WTC11 (cell line): Measurements from ENCODE around the gene STK25. TPM values are rescaled to one million over a fixed set of nuclear protein-coding genes. Genes with fewer than 3 reads are reported as not detected.

Source experiments
- ATAC-seq: fragments of 200-7000 bp; cut with Tn5 transposase; 2 replicates; pipeline ENCODE4 v1.10.0; 2021; ENCODE audit warnings: mild to moderate bottlenecking, moderate library complexity
- CTCF ChIA-PET: fragments of 300-600 bp; sonication (Branson Sonifier 250); formaldehyde crosslinking; loops from one replicate; lab custom pipeline; 2021; ENCODE audit warnings: antibody characterized with exemption; lab: Charles Lee
- POLR2A ChIA-PET: fragments of 350-600 bp; sonication (Branson Sonifier 250); formaldehyde crosslinking; loops from one replicate; lab custom pipeline; 2021; ENCODE audit warnings: antibody characterized with exemption; lab: Charles Lee
- DNase-seq: peaks from one replicate; pipeline ENCODE4 v3.0.0; 2021; ENCODE audit warnings: low spot score
- H3K27ac Mint-ChIP-seq: 2 replicates; pipeline ENCODE4 v1.8.0; 2021; ENCODE audit warnings: mixed read lengths
- H3K27me3 Mint-ChIP-seq: 2 replicates; pipeline ENCODE4 v1.8.0; 2021; ENCODE audit warnings: low read depth, mild to moderate bottlenecking, moderate library complexity, mixed read lengths
- H3K36me3 Mint-ChIP-seq: 2 replicates; pipeline ENCODE4 v1.8.0; 2021; ENCODE audit warnings: mixed read lengths
- H3K4me1 Mint-ChIP-seq: 2 replicates; pipeline ENCODE4 v1.8.0; 2022; ENCODE audit warnings: mixed read lengths
- H3K4me3 Mint-ChIP-seq: 2 replicates; pipeline ENCODE4 v1.8.0; 2021; ENCODE audit warnings: mild to moderate bottlenecking, moderate library complexity, mixed read lengths
- H3K9me3 Mint-ChIP-seq: 2 replicates; pipeline ENCODE4 v1.8.0; 2021; ENCODE audit warnings: mixed read lengths
- ATF2 ChIP-seq: sonication (generic); formaldehyde crosslinking; IDR thresholded peaks from 2 replicates; pipeline ENCODE4 v1.8.1; 2022; ENCODE audit warnings: low read depth, missing genetic modification reagents, borderline replicate concordance
- E2F1 ChIP-seq: sonication (generic); formaldehyde crosslinking; IDR thresholded peaks from 2 replicates; pipeline ENCODE4 v1.8.0; 2022; ENCODE audit warnings: mild to moderate bottlenecking, missing genetic modification reagents
- ESRRA ChIP-seq: sonication (generic); formaldehyde crosslinking; IDR thresholded peaks from 2 replicates; pipeline ENCODE4 v1.8.1; 2022; ENCODE audit warnings: mild to moderate bottlenecking, missing genetic modification reagents, borderline replicate concordance
- FOXK1 ChIP-seq: sonication (generic); formaldehyde crosslinking; IDR thresholded peaks from 2 replicates; pipeline ENCODE4 v1.8.0; 2022; ENCODE audit warnings: mild to moderate bottlenecking, moderate library complexity, missing genetic modification reagents
- FOXP1 ChIP-seq: sonication (generic); formaldehyde crosslinking; IDR thresholded peaks from 2 replicates; pipeline ENCODE4 v1.8.0; 2022; ENCODE audit warnings: missing genetic modification reagents, mild to moderate bottlenecking, moderate library complexity, borderline replicate concordance
- IRF2 ChIP-seq: sonication (generic); formaldehyde crosslinking; IDR thresholded peaks from 2 replicates; pipeline ENCODE4 v1.8.0; 2022; ENCODE audit warnings: low read depth, missing genetic modification reagents, borderline replicate concordance
- MXD4 ChIP-seq: fragments of 250-450 bp; sonication (Bioruptor Pico); IDR thresholded peaks from 2 replicates; pipeline ENCODE4 v1.8.0; 2021; ENCODE audit warnings: mild to moderate bottlenecking, moderate library complexity, borderline replicate concordance
- NFE2L1 ChIP-seq: sonication (generic); formaldehyde crosslinking; IDR thresholded peaks from 2 replicates; pipeline ENCODE4 v1.8.1; 2023; ENCODE audit warnings: missing genetic modification reagents
- NR2C2 ChIP-seq: sonication (generic); formaldehyde crosslinking; IDR thresholded peaks from 2 replicates; pipeline ENCODE4 v1.8.0; 2022; ENCODE audit warnings: mild to moderate bottlenecking, missing genetic modification reagents
- NR3C1 ChIP-seq: sonication (generic); formaldehyde crosslinking; conservative IDR thresholded peaks from 2 replicates; pipeline ENCODE4 v1.8.1; 2023; ENCODE audit warnings: low read depth, mild to moderate bottlenecking, missing genetic modification reagents
- OVOL2 ChIP-seq: fragments of 250-450 bp; sonication (Bioruptor Pico); IDR thresholded peaks from 2 replicates; pipeline ENCODE4 v1.9.0; 2021; ENCODE audit warnings: mild to moderate bottlenecking, borderline replicate concordance
- PREB ChIP-seq: sonication (generic); formaldehyde crosslinking; IDR thresholded peaks from 2 replicates; pipeline ENCODE4 v1.8.1; 2022; ENCODE audit warnings: mild to moderate bottlenecking, missing genetic modification reagents, moderate library complexity, borderline replicate concordance
- RORB ChIP-seq: fragments of 250-450 bp; sonication (Bioruptor Pico); IDR thresholded peaks from 2 replicates; pipeline ENCODE4 v1.9.0; 2021; ENCODE audit warnings: mild to moderate bottlenecking
- TCF7 ChIP-seq: sonication (generic); formaldehyde crosslinking; IDR thresholded peaks from 2 replicates; pipeline ENCODE4 v1.8.0; 2022; ENCODE audit warnings: mild to moderate bottlenecking, low read depth, missing genetic modification reagents, moderate library complexity
- TEAD1 ChIP-seq: sonication (generic); formaldehyde crosslinking; IDR thresholded peaks from 2 replicates; pipeline ENCODE4 v1.8.0; 2022; ENCODE audit warnings: mild to moderate bottlenecking, missing genetic modification reagents
- TP53 ChIP-seq: sonication (generic); formaldehyde crosslinking; IDR thresholded peaks from 2 replicates; pipeline ENCODE4 v1.8.1; 2023; ENCODE audit warnings: mild to moderate bottlenecking, missing genetic modification reagents
- ZNF138 ChIP-seq: sonication (generic); formaldehyde crosslinking; conservative IDR thresholded peaks from 2 replicates; pipeline ENCODE4 v1.8.1; 2022; ENCODE audit warnings: mild to moderate bottlenecking, moderate library complexity, missing genetic modification reagents
- ZNF232 ChIP-seq: sonication (generic); formaldehyde crosslinking; IDR thresholded peaks from 2 replicates; pipeline ENCODE4 v1.8.0; 2022; ENCODE audit warnings: mild to moderate bottlenecking, missing genetic modification reagents
- ZNF281 ChIP-seq: sonication (generic); formaldehyde crosslinking; IDR thresholded peaks from 2 replicates; pipeline ENCODE4 v1.8.0; 2023; ENCODE audit warnings: mild to moderate bottlenecking, missing genetic modification reagents
- total RNA-seq: library from RNA; stranded (reverse); gene quantifications from 3 replicates; pipeline ENCODE4 v1.2.3, GENCODE V29; 2021
- TF ChIP-seq, protein P1 (sequence below): sonication (generic); formaldehyde crosslinking; IDR thresholded peaks from 2 replicates; pipeline ENCODE4 v1.8.1; 2022; ENCODE audit warnings: low read depth, mild to moderate bottlenecking, moderate library complexity, missing genetic modification reagents, borderline replicate concordance
- TF ChIP-seq, protein P2 (sequence below): sonication (generic); formaldehyde crosslinking; IDR thresholded peaks from 2 replicates; pipeline ENCODE4 v1.8.1; 2023; ENCODE audit warnings: mild to moderate bottlenecking, missing genetic modification reagents, moderate library complexity
- TF ChIP-seq, protein P3 (sequence below): sonication (generic); formaldehyde crosslinking; IDR thresholded peaks from 2 replicates; pipeline ENCODE4 v1.8.0; 2022; ENCODE audit warnings: mild to moderate bottlenecking, missing genetic modification reagents
- TF ChIP-seq, protein P4 (sequence below): sonication (generic); formaldehyde crosslinking; IDR thresholded peaks from 2 replicates; pipeline ENCODE4 v1.8.0; 2022; ENCODE audit warnings: mild to moderate bottlenecking, missing genetic modification reagents

STK25 gene
- total RNA-seq, 1 experiment from 2014 or later = 232 TPM

- TF ChIP-seq IRF2 (CRISPR knock-in tag) (no peak), ZNF138 (CRISPR knock-in tag) (no peak), ATF2 (CRISPR knock-in tag) (no peak), NR2C2 (no peak), ZNF281 (CRISPR knock-in tag) (no peak)
- TF ChIP-seq, protein P1, sequence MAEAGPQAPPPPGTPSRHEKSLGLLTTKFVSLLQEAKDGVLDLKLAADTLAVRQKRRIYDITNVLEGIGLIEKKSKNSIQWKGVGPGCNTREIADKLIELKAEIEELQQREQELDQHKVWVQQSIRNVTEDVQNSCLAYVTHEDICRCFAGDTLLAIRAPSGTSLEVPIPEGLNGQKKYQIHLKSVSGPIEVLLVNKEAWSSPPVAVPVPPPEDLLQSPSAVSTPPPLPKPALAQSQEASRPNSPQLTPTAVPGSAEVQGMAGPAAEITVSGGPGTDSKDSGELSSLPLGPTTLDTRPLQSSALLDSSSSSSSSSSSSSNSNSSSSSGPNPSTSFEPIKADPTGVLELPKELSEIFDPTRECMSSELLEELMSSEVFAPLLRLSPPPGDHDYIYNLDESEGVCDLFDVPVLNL (CRISPR knock-in tag) = no peak
- TF ChIP-seq, protein P2, sequence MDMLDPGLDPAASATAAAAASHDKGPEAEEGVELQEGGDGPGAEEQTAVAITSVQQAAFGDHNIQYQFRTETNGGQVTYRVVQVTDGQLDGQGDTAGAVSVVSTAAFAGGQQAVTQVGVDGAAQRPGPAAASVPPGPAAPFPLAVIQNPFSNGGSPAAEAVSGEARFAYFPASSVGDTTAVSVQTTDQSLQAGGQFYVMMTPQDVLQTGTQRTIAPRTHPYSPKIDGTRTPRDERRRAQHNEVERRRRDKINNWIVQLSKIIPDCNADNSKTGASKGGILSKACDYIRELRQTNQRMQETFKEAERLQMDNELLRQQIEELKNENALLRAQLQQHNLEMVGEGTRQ (CRISPR knock-in tag) = no peak
Measured at GRCh38 chr2:241496904-241497877, 11.2 kb downstream of the STK25 start (continued).

DNA sequence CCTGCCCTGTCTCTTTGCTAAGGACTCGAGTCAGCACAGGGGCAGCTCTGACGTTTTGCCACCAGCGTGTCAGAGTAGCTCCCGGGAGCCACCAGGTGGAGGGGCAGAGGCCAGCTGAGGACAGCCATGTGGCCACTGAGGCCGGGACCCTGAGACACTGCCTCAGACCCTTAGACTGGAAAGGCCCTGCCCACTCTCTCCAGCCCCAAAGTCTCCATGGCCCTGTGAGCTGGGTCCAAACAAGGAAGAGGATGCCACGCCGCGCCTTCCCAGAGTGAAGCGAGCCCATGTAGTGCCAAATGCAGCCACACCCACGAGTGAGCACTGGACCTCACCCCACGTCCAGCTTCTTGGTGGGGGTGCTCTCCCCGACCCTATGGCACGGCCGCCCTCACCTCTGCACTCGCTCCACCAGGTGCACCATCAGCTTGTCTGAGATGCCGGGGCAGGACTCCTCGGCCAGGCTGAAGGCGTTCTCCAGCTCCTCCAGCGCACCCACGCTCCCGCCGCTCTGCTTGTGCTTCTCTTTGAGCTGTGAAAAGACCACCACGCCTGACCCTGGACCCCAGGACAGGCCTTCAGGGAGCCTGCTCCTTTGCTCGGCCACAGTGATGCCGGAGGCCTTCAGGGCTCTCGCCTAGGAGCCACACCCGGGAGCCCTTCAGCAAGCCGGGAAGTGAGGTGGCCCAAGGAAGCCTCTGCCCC lies 12.2 kb downstream of the STK25 start:
- Mint-ChIP-seq H3K36me3 (peaks cover 30% of the 10 kb centered on the region), H3K4me3 (no peak overlapping the region), H3K27me3 (no peaks in the 10 kb centered on the region), H3K9me3 (no peaks in the 10 kb centered on the region), H3K4me1 (no peaks in the 10 kb centered on the region), H3K27ac (no peak overlapping the region)
- ChIA-PET POLR2A (interaction anchor here (0.5 kb wide), 1 partner anchor 10 kb away, joined by 4 read pairs; no protein-coding TSS in a partner anchor), CTCF (interaction anchor here (0.8 kb wide), 1 partner anchor 238 kb away, joined by 3 read pairs; the partner anchor contains the start of gene D2HGDH)
- DNase-seq (no peak), ATAC-seq (no peak)
- TF ChIP-seq TCF7 = no peak
- TF ChIP-seq MXD4 = no peak
- TF ChIP-seq OVOL2 (CRISPR knock-in tag) = no peak
- no peak for TF ChIP-seq NR3C1 (CRISPR knock-in tag)
- no peak for TF ChIP-seq ZNF232 (CRISPR knock-in tag)
- TF ChIP-seq, protein P2 (CRISPR knock-in tag) = no peak
- TF ChIP-seq FOXK1 (CRISPR knock-in tag) = no peak
- no peak for TF ChIP-seq NFE2L1 (CRISPR knock-in tag)
- TF ChIP-seq, protein P3, sequence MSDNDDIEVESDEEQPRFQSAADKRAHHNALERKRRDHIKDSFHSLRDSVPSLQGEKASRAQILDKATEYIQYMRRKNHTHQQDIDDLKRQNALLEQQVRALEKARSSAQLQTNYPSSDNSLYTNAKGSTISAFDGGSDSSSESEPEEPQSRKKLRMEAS (CRISPR knock-in tag) = no peak
- TF ChIP-seq TEAD1 (CRISPR knock-in tag) = no peak
- no peak for TF ChIP-seq ESRRA
- TF ChIP-seq FOXP1 = no peak
- no peak for TF ChIP-seq E2F1 (CRISPR knock-in tag)
- no peak for TF ChIP-seq RORB
- TF ChIP-seq PREB (CRISPR knock-in tag) = no peak
- TF ChIP-seq, protein P4, sequence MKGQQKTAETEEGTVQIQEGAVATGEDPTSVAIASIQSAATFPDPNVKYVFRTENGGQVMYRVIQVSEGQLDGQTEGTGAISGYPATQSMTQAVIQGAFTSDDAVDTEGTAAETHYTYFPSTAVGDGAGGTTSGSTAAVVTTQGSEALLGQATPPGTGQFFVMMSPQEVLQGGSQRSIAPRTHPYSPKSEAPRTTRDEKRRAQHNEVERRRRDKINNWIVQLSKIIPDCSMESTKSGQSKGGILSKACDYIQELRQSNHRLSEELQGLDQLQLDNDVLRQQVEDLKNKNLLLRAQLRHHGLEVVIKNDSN (CRISPR knock-in tag) = no peak
- no peak for TF ChIP-seq TP53 (CRISPR knock-in tag)
